Muscle of leg (tissue), 11 donors: ENCODE measurements around the gene USP15. TPM values are rescaled to one million over a fixed set of nuclear protein-coding genes. Genes with fewer than 3 reads are reported as not detected.

Experiments
- DNase-seq: peaks from one replicate; pipeline ENCODE4 v3.0.0; 2013
- H3K27ac ChIP-seq: one replicate; pipeline ENCODE4 v1.5.1; 2013; ENCODE audit warnings: mild to moderate bottlenecking, low read length, control low read depth
- H3K27me3 ChIP-seq: one replicate; pipeline ENCODE4 v1.6.1; 2013; ENCODE audit warnings: low read length; ENCODE audit not compliant: control insufficient read depth, insufficient read depth
- H3K36me3 ChIP-seq: one replicate; pipeline ENCODE4 v1.6.1; 2013; ENCODE audit warnings: low read length; ENCODE audit not compliant: control insufficient read depth, insufficient read depth
- H3K4me1 ChIP-seq: one replicate; pipeline ENCODE4 v1.6.1; 2013; ENCODE audit warnings: low read length; ENCODE audit not compliant: control insufficient read depth, insufficient read depth
- H3K4me3 ChIP-seq: one replicate; pipeline ENCODE4 v1.5.1; 2013; ENCODE audit warnings: low read length, control low read depth
- H3K9me3 ChIP-seq: replicated peaks from 2 replicates; pipeline ENCODE4 v1.6.1; 2013; ENCODE audit warnings: low read depth, low read length; ENCODE audit not compliant: control insufficient read depth
- WGBS: methylation state at CpG from one replicate; pipeline ENCODE4 v1.1.5; 2013; ENCODE audit warnings: missing lambda C conversion rate; ENCODE audit not compliant: insufficient coverage; 5-methylcytosine and 5-hydroxymethylcytosine counted together
- polyA plus RNA-seq, 8 donors: library from polyadenylated mRNA; unstranded; fragments of 120-200 nt; gene quantifications; one replicate each; pipeline versions ENCODE4 v1.2.1 to v1.2.3, GENCODE V29; 2013; ENCODE audit warnings: inconsistent platforms in 1 of 8, low replicate concordance in 1 of 8; ENCODE audit not compliant: insufficient read length in 8 of 8, insufficient read depth in 1 of 8
- total RNA-seq: library from RNA; stranded (reverse); fragments of 120-200 nt; gene quantifications from one replicate; pipeline ENCODE4 v1.2.4, GENCODE V29; 2013

USP15 gene
- total and polyA plus RNA-seq, 9 donors, result 27.2 to 50.5 (median 35.1) TPM

- no CpG with 5 or more reads among the region's 3 CpGs for WGBS
- no peaks in the 10 kb centered on the region for H3K4me1 ChIP-seq
These were observed 5.2 kb upstream of the USP15 start for GRCh38 chr12:62254967-62255366.

GRCh38 chr12:62256408-62257096 is 3.7 kb upstream of the USP15 start:
- no peak overlapping the region for H3K27ac ChIP-seq
- H3K27me3 ChIP-seq, result no peaks in the 10 kb centered on the region
- H3K4me1 ChIP-seq, result no peaks in the 10 kb centered on the region
- H3K4me3 ChIP-seq, result no peak overlapping the region
- DNase-seq, result no peak
- H3K36me3 ChIP-seq, result no peaks in the 10 kb centered on the region
- WGBS, result 65% methylated on average over 4 of the region's 8 CpGs
- no peaks in the 10 kb centered on the region for H3K9me3 ChIP-seq

More at GRCh38 chr12:62254967-62255366, 5.2 kb upstream of the USP15 start:
- DNase-seq, result no peak
- Histone ChIP-seq H3K27ac (no peak overlapping the region), H3K36me3 (no peaks in the 10 kb centered on the region), H3K4me3 (no peak overlapping the region), H3K9me3 (no peaks in the 10 kb centered on the region), H3K27me3 (no peaks in the 10 kb centered on the region)

GRCh38 chr12:62258231-62258630 is 2.0 kb upstream of the USP15 start:
- H3K9me3 ChIP-seq, result no peaks in the 10 kb centered on the region
- no peak overlapping the region for H3K4me3 ChIP-seq
- H3K27me3 ChIP-seq, result no peaks in the 10 kb centered on the region
- no peaks in the 10 kb centered on the region for H3K4me1 ChIP-seq
- DNase-seq, result no peak
- no CpG with 5 or more reads among the region's 3 CpGs for WGBS
- H3K36me3 ChIP-seq, result no peaks in the 10 kb centered on the region
- H3K27ac ChIP-seq, result no peak overlapping the region

GRCh38 chr12:62258941-62259630 is 1.1 kb upstream of the USP15 start:
- no CpG with 5 or more reads among the region's 10 CpGs for WGBS
- H3K4me1 ChIP-seq, result no peaks in the 10 kb centered on the region
- H3K27ac ChIP-seq, result peak overlapping the region; percentile 94
- H3K27me3 ChIP-seq, result no peaks in the 10 kb centered on the region
- H3K4me3 ChIP-seq, result peak overlapping the region; percentile 90
- H3K36me3 ChIP-seq, result no peaks in the 10 kb centered on the region
- H3K9me3 ChIP-seq, result no peaks in the 10 kb centered on the region
- no peak for DNase-seq

- no peak for DNase-seq
- H3K9me3 ChIP-seq, result no peaks in the 10 kb centered on the region
- H3K4me3 ChIP-seq, result peak overlapping the region; percentile 90
- no peaks in the 10 kb centered on the region for H3K4me1 ChIP-seq
- no peaks in the 10 kb centered on the region for H3K36me3 ChIP-seq
- peak overlapping the region; percentile 94 for H3K27ac ChIP-seq
- WGBS, result no CpG with 5 or more reads among the region's 15 CpGs
- no peaks in the 10 kb centered on the region for H3K27me3 ChIP-seq
These were observed 592 bp upstream of the USP15 start for GRCh38 chr12:62259631-62259992.

- H3K9me3 ChIP-seq, result no peaks in the 10 kb centered on the region
- peak overlapping the region; percentile 94 for H3K27ac ChIP-seq
- 0% methylated on average over 3 of the region's 26 CpGs for WGBS
- H3K4me1 ChIP-seq, result peaks cover 2% of the 10 kb centered on the region
- H3K36me3 ChIP-seq, result no peaks in the 10 kb centered on the region
- H3K4me3 ChIP-seq, result peak overlapping the region; percentile 90
- no peaks in the 10 kb centered on the region for H3K27me3 ChIP-seq
- DNase-seq, result peak; percentile 72
These were observed 804 bp downstream of the USP15 start for GRCh38 chr12:62260733-62261683.

GRCh38 chr12:62261876-62262517 is 1.8 kb downstream of the USP15 start:
- Histone ChIP-seq H3K27me3 (no peaks in the 10 kb centered on the region), H3K4me3 (no peak overlapping the region), H3K27ac (no peak overlapping the region), H3K36me3 (no peaks in the 10 kb centered on the region), H3K9me3 (no peaks in the 10 kb centered on the region), H3K4me1 (peaks cover 2% of the 10 kb centered on the region)
- no peak for DNase-seq
- WGBS, result 80% methylated on average over 1 of the region's 10 CpGs

GRCh38 chr12:62263232-62263631 is 3.0 kb downstream of the USP15 start:
- H3K4me1 ChIP-seq, result peaks cover 2% of the 10 kb centered on the region
- no CpG with 5 or more reads among the region's 2 CpGs for WGBS
- H3K27ac ChIP-seq, result no peak overlapping the region
- H3K36me3 ChIP-seq, result no peaks in the 10 kb centered on the region
- no peaks in the 10 kb centered on the region for H3K27me3 ChIP-seq
- H3K4me3 ChIP-seq, result no peak overlapping the region
- no peak for DNase-seq
- H3K9me3 ChIP-seq, result no peaks in the 10 kb centered on the region

- 97% methylated on average over 6 of the region's 11 CpGs for WGBS
- Histone ChIP-seq H3K36me3 (no peaks in the 10 kb centered on the region), H3K9me3 (no peaks in the 10 kb centered on the region), H3K4me1 (peaks cover 2% of the 10 kb centered on the region), H3K4me3 (no peak overlapping the region), H3K27ac (no peak overlapping the region), H3K27me3 (no peaks in the 10 kb centered on the region)
- no peak for DNase-seq
These were observed 3.8 kb downstream of the USP15 start for GRCh38 chr12:62263966-62264365.
